PFSK-1 (cell line): ENCODE results near the gene IKBKE.

Source experiments
- FOXP2 ChIP-seq: optimal IDR thresholded peaks from 2 replicates; pipeline ENCODE3; 2011; ENCODE audit warnings: borderline replicate concordance, control low read depth, inconsistent platforms; ENCODE audit not compliant: insufficient read depth; ENCODE audit errors: extremely low read length, extremely low read depth
- POLR2AphosphoS5 ChIP-seq: IDR thresholded peaks from 2 replicates; pipeline ENCODE4 v1.6.1; 2012; ENCODE audit warnings: low read depth, mild to moderate bottlenecking, control low read depth, low read length, moderate library complexity
- SIN3A ChIP-seq: IDR thresholded peaks from 2 replicates; pipeline ENCODE4 v1.6.1; 2012; ENCODE audit warnings: mild to moderate bottlenecking, low read length, moderate library complexity, borderline replicate concordance; ENCODE audit not compliant: insufficient read depth
- TAF1 ChIP-seq: IDR thresholded peaks from 2 replicates; pipeline ENCODE4 v1.6.1; 2012; ENCODE audit warnings: low read length, control low read depth, borderline replicate concordance; ENCODE audit not compliant: insufficient read depth
- TF ChIP-seq, protein P1 (sequence below), 2 experiments: IDR thresholded peaks; 2 replicates each; pipeline versions ENCODE4 v1.6.1 to v1.8.0; 2011 to 2012; ENCODE audit warnings: low read depth in 2 of 2, low read length in 2 of 2, control low read depth in 1 of 2, inconsistent platforms in 1 of 2, mild to moderate bottlenecking in 1 of 2, moderate library complexity in 1 of 2; ENCODE audit not compliant: insufficient read depth in 1 of 2

IKBKE gene

DNA sequence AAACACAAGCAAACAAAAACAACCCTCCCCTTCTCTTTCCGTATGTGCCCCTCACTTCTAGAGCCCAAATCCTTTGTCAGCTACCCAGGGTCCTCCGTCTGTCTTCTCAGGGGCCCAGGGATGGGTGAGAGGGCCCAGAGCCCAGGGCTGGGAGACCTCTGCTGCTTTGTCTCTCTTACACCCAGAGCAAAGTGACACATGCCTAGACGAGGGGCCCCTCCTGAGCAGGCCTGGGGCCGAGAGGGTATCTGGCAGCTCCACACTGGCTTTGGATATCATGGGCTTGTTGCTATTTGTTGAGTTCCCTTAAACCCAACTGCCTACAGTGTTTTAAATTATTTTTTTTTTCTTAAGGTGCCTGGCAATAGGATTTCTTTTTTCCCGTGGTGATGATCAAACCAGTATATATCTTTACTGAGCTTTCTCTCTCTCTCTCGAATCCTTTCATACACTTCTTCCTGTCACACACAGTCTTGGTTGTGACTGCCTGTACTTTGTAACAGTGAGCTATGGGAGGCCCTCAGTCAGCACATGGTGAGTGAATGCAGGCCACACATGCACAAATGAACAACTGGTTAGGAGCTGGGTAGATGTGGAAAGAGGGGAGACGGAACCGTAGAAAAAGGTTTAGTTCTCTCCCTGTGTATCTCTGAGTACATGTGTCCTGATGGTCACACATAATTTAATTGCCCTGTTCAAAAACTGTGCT lies 51.6 kb downstream of the IKBKE start:
- TF ChIP-seq TAF1, result no peak
- TF ChIP-seq POLR2AphosphoS5, result no peak
- no peak for TF ChIP-seq FOXP2
- TF ChIP-seq SIN3A, result no peak
- TF ChIP-seq, protein P1, sequence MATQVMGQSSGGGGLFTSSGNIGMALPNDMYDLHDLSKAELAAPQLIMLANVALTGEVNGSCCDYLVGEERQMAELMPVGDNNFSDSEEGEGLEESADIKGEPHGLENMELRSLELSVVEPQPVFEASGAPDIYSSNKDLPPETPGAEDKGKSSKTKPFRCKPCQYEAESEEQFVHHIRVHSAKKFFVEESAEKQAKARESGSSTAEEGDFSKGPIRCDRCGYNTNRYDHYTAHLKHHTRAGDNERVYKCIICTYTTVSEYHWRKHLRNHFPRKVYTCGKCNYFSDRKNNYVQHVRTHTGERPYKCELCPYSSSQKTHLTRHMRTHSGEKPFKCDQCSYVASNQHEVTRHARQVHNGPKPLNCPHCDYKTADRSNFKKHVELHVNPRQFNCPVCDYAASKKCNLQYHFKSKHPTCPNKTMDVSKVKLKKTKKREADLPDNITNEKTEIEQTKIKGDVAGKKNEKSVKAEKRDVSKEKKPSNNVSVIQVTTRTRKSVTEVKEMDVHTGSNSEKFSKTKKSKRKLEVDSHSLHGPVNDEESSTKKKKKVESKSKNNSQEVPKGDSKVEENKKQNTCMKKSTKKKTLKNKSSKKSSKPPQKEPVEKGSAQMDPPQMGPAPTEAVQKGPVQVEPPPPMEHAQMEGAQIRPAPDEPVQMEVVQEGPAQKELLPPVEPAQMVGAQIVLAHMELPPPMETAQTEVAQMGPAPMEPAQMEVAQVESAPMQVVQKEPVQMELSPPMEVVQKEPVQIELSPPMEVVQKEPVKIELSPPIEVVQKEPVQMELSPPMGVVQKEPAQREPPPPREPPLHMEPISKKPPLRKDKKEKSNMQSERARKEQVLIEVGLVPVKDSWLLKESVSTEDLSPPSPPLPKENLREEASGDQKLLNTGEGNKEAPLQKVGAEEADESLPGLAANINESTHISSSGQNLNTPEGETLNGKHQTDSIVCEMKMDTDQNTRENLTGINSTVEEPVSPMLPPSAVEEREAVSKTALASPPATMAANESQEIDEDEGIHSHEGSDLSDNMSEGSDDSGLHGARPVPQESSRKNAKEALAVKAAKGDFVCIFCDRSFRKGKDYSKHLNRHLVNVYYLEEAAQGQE (IDR thresholded peaks at IDR 0.05; ENCODE audit: insufficient read depth in 1 of 2, low read depth in 2 of 2, low read length in 2 of 2), result no peak

DNA sequence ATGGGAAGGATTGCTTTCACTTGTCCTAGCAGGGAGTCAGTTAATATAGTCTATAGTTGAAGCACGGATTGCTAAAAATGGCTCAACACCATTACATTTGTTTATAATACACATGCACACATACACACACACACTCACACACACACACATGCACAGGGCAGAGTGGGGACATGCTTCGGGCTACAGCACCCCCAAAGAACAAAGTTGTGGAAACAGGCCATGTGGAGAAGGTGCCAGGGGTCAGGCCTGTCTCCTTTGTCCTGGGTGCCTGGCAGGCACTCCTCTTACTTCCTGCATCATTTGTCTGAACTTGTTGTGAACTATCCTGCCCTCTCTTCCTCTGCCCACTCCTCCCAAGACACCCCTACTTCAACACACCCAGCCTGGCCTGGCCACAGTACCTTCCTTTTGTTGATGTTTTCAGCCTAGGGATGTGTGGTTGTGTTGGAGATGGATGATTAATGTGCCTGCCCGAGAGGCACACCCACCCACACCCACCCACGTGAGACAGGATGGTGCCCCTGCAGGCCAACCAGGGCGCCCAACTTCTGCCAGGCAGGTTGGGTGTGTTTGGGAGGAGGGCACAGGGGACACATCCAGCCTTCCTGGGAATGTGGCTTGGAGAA lies 54.6 kb downstream of the IKBKE start:
- TF ChIP-seq TAF1, result no peak
- TF ChIP-seq, protein P1 (IDR thresholded peaks at IDR 0.05; ENCODE audit: insufficient read depth in 1 of 2, low read depth in 2 of 2, low read length in 2 of 2), result no peak
- no peak for TF ChIP-seq SIN3A
- TF ChIP-seq POLR2AphosphoS5, result no peak
- no peak for TF ChIP-seq FOXP2

DNA sequence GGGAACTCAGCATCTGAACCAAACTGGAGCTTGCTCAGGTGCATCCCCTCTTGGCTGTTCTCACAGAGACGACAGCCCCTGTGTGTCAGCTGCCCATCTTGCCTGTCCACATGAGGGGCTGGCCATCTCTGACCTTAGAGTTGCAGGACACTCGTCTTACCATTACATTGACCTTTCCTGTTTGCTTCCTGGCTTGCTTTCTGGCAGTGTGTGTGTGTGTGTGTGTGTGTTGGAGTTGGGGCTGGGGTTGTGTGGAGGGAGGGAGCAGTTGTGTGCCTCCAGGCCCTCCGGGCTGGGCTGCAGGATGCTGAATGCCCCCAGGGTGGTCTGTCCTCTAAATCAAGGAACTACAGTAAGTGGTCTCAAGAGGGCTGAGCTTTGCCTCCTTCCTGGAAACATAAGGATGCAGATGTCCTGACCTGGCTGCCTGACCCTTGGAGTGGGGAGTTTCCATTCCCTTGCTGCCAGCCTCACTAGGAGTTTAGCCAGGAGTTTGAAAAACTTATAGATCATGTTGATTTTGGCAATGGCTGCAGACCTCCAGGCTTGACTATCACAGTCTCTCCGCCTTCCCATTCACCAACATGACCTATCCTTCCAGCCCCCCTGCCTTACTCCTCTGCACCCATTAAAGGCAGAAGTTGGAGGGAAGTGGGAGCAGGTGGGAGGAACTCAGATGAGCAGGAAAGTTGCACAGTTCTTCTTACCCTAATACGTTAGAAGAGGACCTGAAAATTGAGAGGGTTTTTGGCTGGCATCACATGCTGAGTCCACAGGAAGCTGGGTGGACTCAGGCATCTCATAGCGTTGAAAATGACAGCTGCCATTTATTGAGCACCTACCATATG lies 56.0 kb downstream of the IKBKE start:
- 0 out of 2 replicates have a peak, but pooled peaks have one; percentile 28 for TF ChIP-seq SIN3A
- TF ChIP-seq TAF1, result no peak
- TF ChIP-seq POLR2AphosphoS5, result no peak
- TF ChIP-seq, protein P1 (IDR thresholded peaks at IDR 0.05; ENCODE audit: insufficient read depth in 1 of 2, low read depth in 2 of 2, low read length in 2 of 2), result no peak

DNA sequence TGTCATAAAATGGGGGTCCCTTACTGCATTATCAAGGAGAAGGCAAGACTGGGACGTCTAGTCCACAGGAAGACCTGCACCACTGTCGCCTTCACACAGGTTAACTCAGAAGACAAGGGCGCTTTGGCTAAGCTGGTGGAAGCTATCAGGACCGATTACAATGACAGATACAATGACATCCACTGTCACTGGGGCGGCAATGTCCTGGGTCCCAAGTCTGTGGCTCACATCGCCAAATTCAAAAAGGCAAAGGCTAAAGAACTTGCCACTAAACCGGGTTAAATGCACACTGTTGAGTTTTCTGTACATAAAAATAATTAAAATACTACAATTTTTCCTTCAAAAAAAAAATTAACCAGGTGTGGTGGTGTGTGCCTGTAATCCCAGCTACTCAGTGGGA lies 59.1 kb downstream of the IKBKE start:
- TF ChIP-seq TAF1 (no peak), FOXP2 (no peak), POLR2AphosphoS5 (no peak), SIN3A (no peak)
- TF ChIP-seq, protein P1 (IDR thresholded peaks at IDR 0.05; ENCODE audit: insufficient read depth in 1 of 2, low read depth in 2 of 2, low read length in 2 of 2), result no peak
